ENCODE results near the gene UQCC5. TPM values are rescaled to one million over a fixed set of nuclear protein-coding genes. Genes with fewer than 3 reads are reported as not detected.

UQCC5 gene
- total RNA-seq, 4 donors from 2014 or later = 0.32 to 5.1 (median 1.9) TPM

DNA sequence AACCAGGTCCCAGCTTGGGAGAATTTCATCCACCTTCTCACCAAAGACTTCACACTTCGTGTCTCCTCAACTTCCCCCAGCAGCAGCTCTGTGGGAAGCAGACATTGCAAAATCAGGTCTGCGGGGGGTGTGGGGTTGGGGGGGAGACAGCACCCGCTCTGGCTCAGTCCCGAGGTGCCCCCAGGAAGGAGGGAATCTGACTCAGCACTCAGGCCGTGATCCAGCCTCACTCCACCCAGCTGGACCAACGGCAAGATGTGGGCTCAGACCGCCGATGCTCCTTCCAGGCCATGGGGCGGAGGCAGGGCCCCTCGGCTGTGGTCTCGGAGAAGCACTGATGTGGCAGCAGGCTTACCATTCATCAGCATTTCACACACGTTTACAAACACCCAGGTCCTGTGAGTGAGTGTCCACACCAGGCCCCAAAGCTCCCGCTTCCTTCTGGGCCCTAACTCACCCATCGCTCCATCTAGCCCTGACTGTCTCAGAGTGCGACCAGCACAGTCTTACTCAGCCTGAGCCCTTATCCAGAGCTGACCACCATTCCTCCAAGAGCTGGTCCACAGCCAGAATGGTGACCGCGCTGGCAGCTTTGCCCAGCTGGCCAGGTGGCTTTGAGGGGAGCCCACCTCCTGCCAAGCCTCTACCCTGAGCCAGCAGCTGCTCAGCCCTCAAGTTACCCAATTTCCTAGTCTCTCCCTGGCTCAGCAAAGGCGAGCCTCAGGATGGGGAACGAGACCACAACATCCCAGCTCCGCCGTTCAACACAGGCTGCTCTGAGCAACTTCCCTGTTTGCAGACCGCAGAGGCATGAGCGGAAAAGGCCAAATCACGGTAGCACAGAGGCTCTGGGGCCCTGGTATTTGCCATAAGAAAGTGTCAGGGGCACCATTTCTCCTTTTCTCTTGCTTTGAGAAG lies 38.0 kb upstream of the UQCC5 start:
- Histone ChIP-seq H3K27ac (peak overlapping the region in 2 of 4 donors; percentile 43 to 74), H3K4me3 (no peak overlapping the region), H3K36me3 (peaks cover 0 to 4% (median 0%) of the 10 kb centered on the region in 3 donors), H3K27me3 (no peaks in the 10 kb centered on the region), H3K9me3 (no peaks in the 10 kb centered on the region), H3K4me1 (peaks cover 10 to 56% (median 26%) of the 10 kb centered on the region in 3 donors)
- intact Hi-C loops (cut with DNase I) = no loop called here
- TF ChIP-seq, protein P1, sequence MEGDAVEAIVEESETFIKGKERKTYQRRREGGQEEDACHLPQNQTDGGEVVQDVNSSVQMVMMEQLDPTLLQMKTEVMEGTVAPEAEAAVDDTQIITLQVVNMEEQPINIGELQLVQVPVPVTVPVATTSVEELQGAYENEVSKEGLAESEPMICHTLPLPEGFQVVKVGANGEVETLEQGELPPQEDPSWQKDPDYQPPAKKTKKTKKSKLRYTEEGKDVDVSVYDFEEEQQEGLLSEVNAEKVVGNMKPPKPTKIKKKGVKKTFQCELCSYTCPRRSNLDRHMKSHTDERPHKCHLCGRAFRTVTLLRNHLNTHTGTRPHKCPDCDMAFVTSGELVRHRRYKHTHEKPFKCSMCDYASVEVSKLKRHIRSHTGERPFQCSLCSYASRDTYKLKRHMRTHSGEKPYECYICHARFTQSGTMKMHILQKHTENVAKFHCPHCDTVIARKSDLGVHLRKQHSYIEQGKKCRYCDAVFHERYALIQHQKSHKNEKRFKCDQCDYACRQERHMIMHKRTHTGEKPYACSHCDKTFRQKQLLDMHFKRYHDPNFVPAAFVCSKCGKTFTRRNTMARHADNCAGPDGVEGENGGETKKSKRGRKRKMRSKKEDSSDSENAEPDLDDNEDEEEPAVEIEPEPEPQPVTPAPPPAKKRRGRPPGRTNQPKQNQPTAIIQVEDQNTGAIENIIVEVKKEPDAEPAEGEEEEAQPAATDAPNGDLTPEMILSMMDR (IDR thresholded peaks at IDR 0.05) = no peak
- TF ChIP-seq POLR2A (IDR thresholded peaks at IDR 0.05) = peak in 1 of 4 donors; percentile 7
- 59 to 76% methylated on average over 12 to 14 of the region's 24 CpGs for WGBS, 2 donors
- no peak for DNase-seq

DNA sequence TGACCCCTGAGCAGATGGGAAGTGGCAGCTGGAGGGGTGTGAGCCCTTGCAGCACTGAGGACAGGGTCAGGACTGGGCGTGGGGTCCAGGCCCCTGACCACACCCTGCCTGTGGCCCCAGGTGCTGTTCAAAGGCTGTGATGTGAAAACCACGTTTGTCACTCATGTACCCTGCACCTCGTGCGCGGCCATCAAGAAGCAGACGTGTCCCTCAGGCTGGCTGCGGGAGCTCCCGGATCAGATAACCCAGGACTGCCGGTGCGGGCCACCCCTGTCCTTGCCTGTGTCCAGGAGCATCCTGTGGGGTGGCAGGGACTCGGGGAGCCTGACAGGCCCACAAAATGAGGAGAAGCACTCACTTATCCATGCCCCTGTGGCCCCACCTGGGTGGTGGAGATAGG lies 35.4 kb upstream of the UQCC5 start:
- no peaks in the 10 kb centered on the region for H3K36me3 ChIP-seq
- intact Hi-C loops (cut with DNase I) = no loop called here
- WGBS, 2 donors = 92% methylated on average over 2 of the region's 11 CpGs; no CpG with 5 or more reads in 1 of the 2 donors
- no peaks in the 10 kb centered on the region for H3K27me3 ChIP-seq
- DNase-seq = no peak
- TF ChIP-seq POLR2A (IDR thresholded peaks at IDR 0.05) = no peak
- TF ChIP-seq, protein P1 (IDR thresholded peaks at IDR 0.05) = no peak
- no peaks in the 10 kb centered on the region for H3K9me3 ChIP-seq
- H3K27ac ChIP-seq = no peak overlapping the region
- H3K4me3 ChIP-seq = no peak overlapping the region
- H3K4me1 ChIP-seq = peaks cover 0 to 30% (median 2%) of the 10 kb centered on the region in 3 donors

DNA sequence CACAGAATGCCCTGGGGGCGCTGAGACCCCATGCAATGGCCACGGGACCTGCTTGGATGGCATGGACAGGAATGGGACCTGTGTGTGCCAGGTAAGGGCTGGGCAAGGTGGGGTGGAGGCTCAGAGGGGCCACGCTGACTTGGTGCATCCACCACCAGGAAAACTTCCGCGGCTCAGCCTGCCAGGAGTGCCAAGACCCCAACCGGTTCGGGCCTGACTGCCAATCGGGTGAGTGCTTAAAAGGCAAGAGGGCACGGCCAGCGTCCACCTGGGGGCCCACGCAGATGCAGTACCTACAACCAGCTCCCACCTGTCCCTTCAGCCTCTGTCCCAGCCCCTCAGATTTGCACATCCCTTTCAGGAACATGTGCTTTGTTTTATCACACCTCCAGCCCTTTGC lies 34.4 kb upstream of the UQCC5 start:
- 66 to 96% methylated on average over 3 of the region's 11 CpGs for WGBS, 2 donors
- Histone ChIP-seq H3K4me3 (no peak overlapping the region), H3K27me3 (no peaks in the 10 kb centered on the region), H3K36me3 (no peaks in the 10 kb centered on the region), H3K9me3 (no peaks in the 10 kb centered on the region), H3K27ac (no peak overlapping the region), H3K4me1 (peaks cover 0 to 20% (median 0%) of the 10 kb centered on the region in 3 donors)
- DNase-seq = no peak
- TF ChIP-seq POLR2A (IDR thresholded peaks at IDR 0.05) = no peak
- TF ChIP-seq, protein P1 (IDR thresholded peaks at IDR 0.05) = no peak
- intact Hi-C loops (cut with DNase I) = no loop called here

DNA sequence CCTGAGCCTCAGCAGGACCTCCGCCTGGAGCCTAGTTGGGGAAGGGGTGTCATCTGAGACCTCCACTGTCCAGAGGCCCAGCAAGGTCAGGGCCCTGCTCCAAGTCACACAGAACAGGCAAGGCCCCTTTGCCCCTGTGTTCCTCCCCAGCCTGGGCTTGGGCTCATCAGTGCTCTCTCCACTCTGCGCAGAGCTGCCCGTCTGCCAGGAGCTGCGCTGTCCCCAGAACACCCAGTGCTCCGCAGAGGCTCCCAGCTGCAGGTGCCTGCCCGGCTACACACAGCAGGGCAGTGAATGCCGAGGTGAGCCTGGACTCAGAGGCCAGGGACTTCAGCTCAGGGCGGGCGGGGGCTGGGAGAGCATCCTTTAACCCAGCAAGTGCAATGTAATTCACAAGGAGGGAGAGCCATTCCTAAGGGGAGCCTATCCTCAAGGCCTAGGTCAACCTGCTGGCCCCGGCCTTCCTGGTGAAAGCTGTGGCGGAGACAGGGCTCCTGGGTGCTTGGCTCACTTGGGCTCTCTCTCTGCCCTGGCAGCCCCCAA lies 33.5 kb upstream of the UQCC5 start:
- Histone ChIP-seq H3K4me3 (no peak overlapping the region), H3K4me1 (peaks cover 0 to 14% (median 0%) of the 10 kb centered on the region in 3 donors), H3K36me3 (no peaks in the 10 kb centered on the region), H3K9me3 (no peaks in the 10 kb centered on the region), H3K27ac (no peak overlapping the region), H3K27me3 (no peaks in the 10 kb centered on the region)
- no CpG with 5 or more reads among the region's 11 CpGs for WGBS, 2 donors
- no peak for DNase-seq
- no peak for TF ChIP-seq POLR2A (IDR thresholded peaks at IDR 0.05)
- TF ChIP-seq, protein P1 (IDR thresholded peaks at IDR 0.05) = no peak
- intact Hi-C loops (cut with DNase I) = no loop called here

DNA sequence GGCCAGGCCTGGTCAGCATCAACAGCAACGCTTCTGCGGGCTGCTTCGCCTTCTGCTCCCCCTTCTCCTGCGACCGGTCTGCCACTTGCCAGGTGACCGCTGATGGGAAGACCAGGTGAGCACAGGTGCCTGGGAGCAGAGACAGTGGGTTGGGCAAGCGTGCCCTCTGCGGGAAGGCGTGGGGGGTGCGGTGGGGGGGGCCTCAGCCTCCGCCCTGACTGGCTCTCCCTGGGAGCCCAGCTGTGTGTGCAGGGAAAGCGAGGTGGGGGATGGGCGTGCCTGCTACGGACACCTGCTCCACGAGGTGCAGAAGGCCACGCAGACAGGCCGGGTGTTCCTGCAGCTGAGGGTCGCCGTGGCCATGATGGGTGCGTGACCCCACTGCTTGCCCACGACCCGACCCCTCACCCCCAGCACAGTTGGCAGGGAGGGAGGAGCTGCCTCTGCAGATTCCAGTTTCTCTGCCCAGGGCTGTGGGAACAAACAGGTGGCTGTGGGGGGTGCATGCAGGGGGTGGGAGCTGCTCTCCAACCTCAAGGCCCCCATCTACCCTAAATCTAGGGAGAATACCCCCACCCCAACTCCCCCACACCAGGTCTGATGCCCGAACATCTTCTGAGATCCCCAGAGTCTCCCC lies 32.5 kb upstream of the UQCC5 start:
- TF ChIP-seq, protein P1 (IDR thresholded peaks at IDR 0.05) = no peak
- TF ChIP-seq POLR2A (IDR thresholded peaks at IDR 0.05) = no peak
- no peaks in the 10 kb centered on the region for H3K36me3 ChIP-seq
- DNase-seq = no peak
- intact Hi-C loops (cut with DNase I) = no loop called here
- no peak overlapping the region for H3K4me3 ChIP-seq
- peaks cover 0 to 4% (median 0%) of the 10 kb centered on the region in 3 donors for H3K4me1 ChIP-seq
- no peak overlapping the region for H3K27ac ChIP-seq
- 83 to 90% methylated on average over 1 to 2 of the region's 23 CpGs for WGBS, 2 donors
- no peaks in the 10 kb centered on the region for H3K27me3 ChIP-seq
- no peaks in the 10 kb centered on the region for H3K9me3 ChIP-seq
